Measurements from ENCODE around the gene PAAF1. TPM values are rescaled to one million over a fixed set of nuclear protein-coding genes. Genes with fewer than 3 reads are reported as not detected.
A peak's percentile ranks its signal among the peaks of the same experiment; 100 is the strongest.

PAAF1 gene
- total RNA-seq, 1 donor from 2014 or later = 13.5 TPM

DNA sequence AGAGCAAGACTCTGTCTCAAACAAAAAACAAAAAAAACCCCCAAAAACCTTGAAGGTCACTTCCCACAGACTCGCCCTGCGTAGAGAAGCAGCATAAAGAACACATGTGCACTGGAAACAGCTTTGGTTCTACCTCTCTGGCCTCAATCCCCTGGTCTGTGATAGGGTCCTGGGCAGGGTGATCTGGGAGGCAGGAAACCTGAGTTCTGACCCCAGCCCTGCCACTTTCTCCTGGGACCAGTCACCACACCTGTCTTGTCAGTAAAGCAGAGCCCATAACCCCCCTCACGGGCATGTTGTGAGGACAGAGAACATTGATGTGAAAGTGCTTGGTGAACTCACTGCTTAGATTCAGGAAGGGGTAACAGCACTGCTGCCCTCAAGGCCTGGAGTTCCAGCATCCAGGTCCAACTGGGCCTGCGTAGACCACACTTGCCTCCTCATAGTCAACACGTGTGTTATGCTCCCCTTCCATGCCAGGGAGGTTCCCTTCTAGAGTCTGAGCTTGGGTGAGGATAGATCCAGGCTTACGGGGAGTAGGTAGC lies 94.4 kb downstream of the PAAF1 start:
- DNase-seq = no peak
- TF ChIP-seq, protein P1, sequence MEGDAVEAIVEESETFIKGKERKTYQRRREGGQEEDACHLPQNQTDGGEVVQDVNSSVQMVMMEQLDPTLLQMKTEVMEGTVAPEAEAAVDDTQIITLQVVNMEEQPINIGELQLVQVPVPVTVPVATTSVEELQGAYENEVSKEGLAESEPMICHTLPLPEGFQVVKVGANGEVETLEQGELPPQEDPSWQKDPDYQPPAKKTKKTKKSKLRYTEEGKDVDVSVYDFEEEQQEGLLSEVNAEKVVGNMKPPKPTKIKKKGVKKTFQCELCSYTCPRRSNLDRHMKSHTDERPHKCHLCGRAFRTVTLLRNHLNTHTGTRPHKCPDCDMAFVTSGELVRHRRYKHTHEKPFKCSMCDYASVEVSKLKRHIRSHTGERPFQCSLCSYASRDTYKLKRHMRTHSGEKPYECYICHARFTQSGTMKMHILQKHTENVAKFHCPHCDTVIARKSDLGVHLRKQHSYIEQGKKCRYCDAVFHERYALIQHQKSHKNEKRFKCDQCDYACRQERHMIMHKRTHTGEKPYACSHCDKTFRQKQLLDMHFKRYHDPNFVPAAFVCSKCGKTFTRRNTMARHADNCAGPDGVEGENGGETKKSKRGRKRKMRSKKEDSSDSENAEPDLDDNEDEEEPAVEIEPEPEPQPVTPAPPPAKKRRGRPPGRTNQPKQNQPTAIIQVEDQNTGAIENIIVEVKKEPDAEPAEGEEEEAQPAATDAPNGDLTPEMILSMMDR (IDR thresholded peaks at IDR 0.05; ENCODE audit: borderline replicate concordance) = no peak
- Histone ChIP-seq H3K9me3 (replicated peaks) (no peaks in the 10 kb centered on the region), H3K4me1 (peaks cover 17% of the 10 kb centered on the region), H3K4me3 (no peak overlapping the region), H3K27ac (replicated peaks) (no peak overlapping the region), H3K27me3 (ENCODE audit: low read depth) (no peaks in the 10 kb centered on the region), H3K36me3 (peaks cover 11% of the 10 kb centered on the region)
- intact Hi-C loops (cut with micrococcal nuclease) = no loop called here

DNA sequence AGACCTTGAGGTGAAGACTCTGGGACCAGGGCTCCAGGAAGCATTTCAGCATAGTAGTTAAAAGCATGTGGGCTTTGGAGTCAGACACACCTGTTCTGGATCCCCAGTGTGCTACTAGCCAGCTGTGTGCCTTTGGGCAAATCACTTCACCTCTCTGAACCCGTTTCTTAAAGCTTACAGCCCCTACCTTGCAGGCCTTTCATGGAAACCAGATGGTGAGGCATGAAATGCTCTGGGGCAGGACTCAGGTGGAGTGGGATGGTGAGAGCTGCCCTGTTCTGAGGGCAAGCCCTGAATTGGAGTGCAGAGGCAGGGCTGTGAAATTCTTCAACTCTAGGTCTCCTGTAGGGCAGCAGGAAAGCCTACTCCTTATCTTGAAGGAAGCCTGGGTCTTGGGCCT lies 95.4 kb downstream of the PAAF1 start:
- no peak for DNase-seq
- H3K36me3 ChIP-seq = peaks cover 20% of the 10 kb centered on the region
- H3K27ac ChIP-seq (replicated peaks) = no peak overlapping the region
- H3K27me3 ChIP-seq (ENCODE audit: low read depth) = no peaks in the 10 kb centered on the region
- no peaks in the 10 kb centered on the region for H3K9me3 ChIP-seq (replicated peaks)
- intact Hi-C loops (cut with micrococcal nuclease) = no loop called here
- TF ChIP-seq, protein P1 (IDR thresholded peaks at IDR 0.05; ENCODE audit: borderline replicate concordance) = no peak
- no peak overlapping the region for H3K4me3 ChIP-seq
- peaks cover 17% of the 10 kb centered on the region for H3K4me1 ChIP-seq

DNA sequence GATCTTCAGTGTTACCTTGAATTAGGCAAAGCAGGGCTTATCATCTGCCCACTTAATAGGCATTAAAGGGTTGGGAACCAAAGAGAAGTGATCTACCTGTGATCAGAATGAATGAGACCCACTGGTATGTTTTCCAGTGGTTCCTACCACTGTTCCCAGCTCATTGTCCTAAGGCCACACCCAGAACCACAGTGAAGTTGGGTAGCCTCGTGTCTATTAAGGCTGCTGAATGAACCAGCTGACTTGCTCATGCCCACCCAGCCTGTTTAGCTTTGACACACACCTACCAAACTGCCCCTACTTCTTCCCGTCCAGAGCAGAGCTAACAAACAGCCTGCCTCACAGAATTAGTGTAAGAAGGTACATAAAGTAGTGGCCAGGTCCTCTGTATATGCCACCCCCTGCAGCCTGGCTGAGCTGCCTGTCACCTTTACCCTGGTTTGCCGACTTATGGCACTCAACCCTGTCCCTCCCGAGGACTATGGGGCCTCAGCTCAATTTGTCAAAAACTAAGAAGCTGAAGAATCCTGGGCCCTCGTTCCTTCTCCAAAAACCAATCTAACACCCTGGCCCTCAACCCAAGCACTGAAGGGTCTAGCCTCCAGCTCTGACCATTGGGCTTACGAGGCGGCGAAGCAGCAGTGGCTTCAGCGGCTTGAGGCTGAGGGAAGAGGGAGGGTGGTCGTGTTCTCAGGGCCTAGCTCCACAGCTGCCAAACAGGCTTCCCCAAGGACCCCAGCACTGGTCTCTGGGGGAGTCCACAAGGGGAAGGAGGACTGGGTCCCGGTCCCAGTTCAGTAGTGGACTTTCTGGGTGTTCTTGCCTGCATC lies 96.0 kb downstream of the PAAF1 start:
- Histone ChIP-seq H3K27ac (replicated peaks) (peak overlapping the region; percentile 54), H3K4me1 (peaks cover 17% of the 10 kb centered on the region), H3K27me3 (ENCODE audit: low read depth) (no peaks in the 10 kb centered on the region), H3K4me3 (no peak overlapping the region), H3K9me3 (replicated peaks) (no peaks in the 10 kb centered on the region), H3K36me3 (peaks cover 26% of the 10 kb centered on the region)
- no peak for DNase-seq
- TF ChIP-seq, protein P1 (IDR thresholded peaks at IDR 0.05; ENCODE audit: borderline replicate concordance) = no peak
- intact Hi-C loops (cut with micrococcal nuclease) = no loop called here

DNA sequence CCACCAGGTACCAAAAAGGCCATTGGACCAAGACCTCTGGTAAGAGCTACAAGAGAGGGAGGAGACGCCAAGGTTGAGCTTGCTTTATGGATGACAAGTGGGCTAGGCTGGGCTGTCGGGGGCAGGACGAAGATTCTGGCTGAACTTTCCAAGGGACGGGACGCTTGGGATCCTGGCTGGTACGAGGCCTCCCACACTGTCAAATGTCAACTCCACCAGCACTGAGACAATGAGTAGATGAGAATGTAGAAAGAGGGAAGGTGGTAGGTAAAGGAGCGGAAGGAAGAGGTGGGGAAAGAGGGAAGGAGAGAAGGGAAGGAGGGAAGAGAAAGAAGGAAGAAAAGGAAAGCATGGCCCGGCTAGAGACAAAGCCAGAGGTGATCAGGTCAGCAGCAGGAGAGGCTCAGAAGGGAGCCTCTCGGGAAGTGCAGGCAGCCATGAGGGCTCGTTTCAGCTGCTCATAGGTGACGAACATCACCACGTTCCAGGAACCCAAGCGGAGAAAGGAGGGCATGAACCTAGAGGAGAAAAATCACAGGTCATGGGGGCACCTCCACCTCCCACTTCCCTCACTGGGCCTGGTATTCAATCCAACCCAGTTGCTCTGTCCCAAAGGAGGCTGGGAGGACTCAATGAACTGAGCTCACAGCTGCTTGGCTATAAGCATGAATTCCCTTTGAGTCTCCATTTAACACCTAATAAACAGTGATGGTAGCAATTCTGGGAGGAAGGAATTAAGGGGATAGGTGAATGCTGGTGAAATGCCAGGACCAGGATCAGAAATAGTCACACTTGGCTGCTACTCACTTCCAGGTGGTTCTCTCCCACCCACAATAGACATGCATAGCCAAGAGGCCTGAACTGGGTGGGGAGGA lies 98.0 kb downstream of the PAAF1 start:
- Histone ChIP-seq H3K27me3 (ENCODE audit: low read depth) (no peaks in the 10 kb centered on the region), H3K36me3 (peaks cover 29% of the 10 kb centered on the region), H3K27ac (replicated peaks) (peak overlapping the region; percentile 54), H3K4me3 (no peak overlapping the region), H3K4me1 (peaks cover 17% of the 10 kb centered on the region), H3K9me3 (replicated peaks) (no peaks in the 10 kb centered on the region)
- intact Hi-C loops (cut with micrococcal nuclease) = no loop called here
- DNase-seq = no peak
- TF ChIP-seq, protein P1 (IDR thresholded peaks at IDR 0.05; ENCODE audit: borderline replicate concordance) = no peak

DNA sequence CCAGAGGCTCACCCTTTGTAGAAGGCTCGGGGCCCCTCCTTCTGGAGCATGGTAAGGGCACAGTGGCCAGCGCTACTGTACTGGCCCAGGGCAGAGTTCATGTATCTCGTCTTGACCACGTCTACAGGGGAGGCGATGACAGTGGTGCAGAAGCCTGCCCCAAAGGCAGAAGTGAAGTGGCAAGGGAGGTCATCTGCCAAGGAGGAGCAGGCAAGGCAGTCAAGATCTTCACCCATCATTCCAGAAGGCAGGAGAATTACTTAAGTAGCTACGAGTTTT lies 98.6 kb downstream of the PAAF1 start:
- Histone ChIP-seq H3K4me3 (no peak overlapping the region), H3K36me3 (peaks cover 29% of the 10 kb centered on the region), H3K9me3 (replicated peaks) (no peaks in the 10 kb centered on the region), H3K4me1 (peaks cover 17% of the 10 kb centered on the region), H3K27me3 (ENCODE audit: low read depth) (no peaks in the 10 kb centered on the region), H3K27ac (replicated peaks) (no peak overlapping the region)
- DNase-seq = no peak
- TF ChIP-seq, protein P1 (IDR thresholded peaks at IDR 0.05; ENCODE audit: borderline replicate concordance) = no peak
- intact Hi-C loops (cut with micrococcal nuclease) = no loop called here
